GM19043 (cell line): ENCODE measurements around the gene NRIP2.

ENCODE experiments used
- ATAC-seq: cut with Tn5 transposase; IDR thresholded peaks from one replicate; pipeline ENCODE4 v1.9.1; 2021; ENCODE audit warnings: low read depth; ENCODE audit not compliant: unreplicated experiment

The NRIP2 gene

DNA sequence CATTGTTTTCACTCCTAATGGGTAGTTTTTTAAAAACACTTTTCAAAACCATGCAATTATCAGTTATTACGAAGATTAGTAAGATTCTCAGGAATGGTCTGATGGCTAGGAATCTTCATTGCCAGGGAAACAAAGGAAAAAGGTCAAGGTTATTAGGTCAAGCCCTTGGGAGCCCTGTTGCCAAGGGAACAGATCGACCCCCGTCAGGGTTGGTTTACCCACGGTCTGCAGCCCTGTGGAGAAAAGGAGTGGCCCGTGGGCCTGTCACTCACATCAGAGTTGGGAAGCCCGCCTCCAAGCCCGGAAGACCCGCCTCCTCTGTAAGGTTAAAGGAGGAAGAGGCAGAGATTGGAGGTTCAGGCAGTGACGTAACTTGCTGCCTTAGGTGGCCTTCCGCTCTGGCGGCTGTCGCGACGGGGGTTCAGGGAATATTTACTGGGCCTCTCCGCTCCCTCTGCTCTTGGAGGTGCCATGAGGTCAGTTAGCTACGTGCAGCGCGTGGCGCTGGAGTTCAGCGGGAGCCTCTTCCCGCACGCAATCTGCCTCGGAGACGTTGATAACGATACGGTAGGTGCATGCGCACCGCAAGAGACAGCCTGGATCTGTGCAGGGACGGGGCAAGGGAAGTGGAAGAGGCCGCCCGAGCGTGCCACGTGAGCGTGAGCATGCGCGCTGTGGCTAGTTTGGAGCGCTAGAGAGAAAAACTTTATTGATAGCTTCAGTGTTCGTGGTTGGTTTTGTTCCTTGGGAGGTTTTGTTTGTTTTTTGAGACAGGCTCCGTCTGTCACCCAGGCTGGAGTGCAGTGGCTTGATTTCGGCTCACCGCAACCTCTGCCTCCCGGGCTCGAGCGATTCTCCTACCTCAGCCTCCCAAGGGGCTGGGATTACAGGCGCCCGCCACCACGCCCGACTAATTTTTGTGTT lies 22.3 kb downstream of the NRIP2 start, which contains the start of gene ITFG2:
Gene ITFG2, plus strand, starts transcription at position 379 of the 924 bp plus-strand sequence. Its CDS starts 93 bp downstream, at position 472.
- peak; percentile 94 for ATAC-seq

DNA sequence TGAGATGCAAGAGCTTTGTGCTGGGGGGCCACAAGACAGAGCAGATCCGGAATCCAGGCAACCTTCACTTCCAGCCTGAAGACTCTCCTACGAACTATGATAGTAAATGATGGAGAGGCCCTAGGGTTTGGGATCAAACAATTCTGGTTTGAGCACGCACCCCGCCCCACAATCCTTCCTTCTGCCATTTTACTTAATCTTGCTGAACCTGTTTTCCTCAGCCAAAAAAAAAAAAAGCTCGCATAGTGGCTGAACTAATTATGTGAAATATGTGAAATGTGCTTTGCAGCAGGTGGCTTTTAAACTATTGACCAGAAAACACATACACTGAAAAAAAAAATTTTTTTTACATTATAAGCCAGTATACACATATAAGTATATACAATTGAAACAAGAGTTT lies 23.0 kb downstream of the NRIP2 start:
- ATAC-seq = no peak

GRCh38 chr12:2806700-2807099 lies 28.1 kb downstream of the NRIP2 start:
- no peak for ATAC-seq

DNA sequence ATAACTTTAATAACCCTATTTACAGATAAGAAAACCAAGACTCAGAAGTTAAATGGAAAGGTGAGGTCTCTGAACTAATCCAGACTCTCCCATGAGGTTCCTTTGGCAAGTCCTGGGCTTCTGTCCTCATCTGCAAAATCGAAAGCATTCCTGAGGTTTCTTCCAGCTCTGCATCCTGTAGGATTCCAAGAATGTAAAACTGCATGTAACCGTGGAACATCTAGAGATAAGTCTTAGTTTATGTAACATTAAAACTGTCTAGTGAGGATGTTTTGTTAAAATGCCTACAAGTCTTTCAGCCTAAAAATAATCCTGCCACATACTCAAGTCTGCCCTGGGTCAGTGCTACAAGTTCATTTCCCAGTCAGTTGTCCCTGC lies 29.7 kb downstream of the NRIP2 start:
- no peak for ATAC-seq

GRCh38 chr12:2804393-2805142 lies 30.3 kb downstream of the NRIP2 start:
- ATAC-seq = no peak

DNA sequence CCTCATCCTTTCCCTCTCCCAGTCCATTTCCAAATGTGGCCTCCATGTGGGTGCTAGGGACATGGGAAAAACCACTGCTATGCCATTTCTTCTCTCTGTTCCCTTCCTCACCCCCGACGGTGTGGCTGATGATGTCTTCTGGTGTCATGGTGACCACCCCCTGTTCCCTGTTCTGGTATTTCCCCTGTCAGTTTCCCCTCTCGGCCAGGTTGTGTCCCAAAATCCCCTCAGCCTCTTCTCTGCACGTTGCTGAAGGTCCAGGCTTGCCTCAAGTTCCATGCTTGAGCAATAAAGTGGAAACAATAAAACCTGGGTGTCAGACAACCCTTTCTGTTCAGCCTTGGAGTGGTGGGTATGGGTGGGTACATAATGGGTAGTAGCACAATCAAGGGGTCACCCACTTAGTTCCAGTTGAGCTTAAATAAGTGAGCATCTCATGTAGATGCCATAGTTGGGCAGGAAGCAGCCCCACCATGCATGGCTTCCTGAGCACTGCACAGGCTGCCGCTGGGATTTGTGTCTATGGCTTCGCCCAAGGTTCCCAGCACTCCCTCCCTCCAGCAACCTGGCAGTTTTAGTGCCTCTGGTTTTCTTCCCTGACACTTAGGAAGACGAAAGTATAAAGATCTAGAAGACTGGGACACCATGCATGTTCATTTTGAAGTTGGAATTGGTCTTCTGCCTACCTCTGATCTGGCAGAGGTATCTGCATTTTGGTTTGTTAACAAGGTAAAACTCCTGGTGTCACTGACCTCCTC lies 31.0 kb downstream of the NRIP2 start:
- no peak for ATAC-seq

- ATAC-seq = no peak
These were observed 33.6 kb downstream of the NRIP2 start for GRCh38 chr12:2801044-2801783.

GRCh38 chr12:2800046-2800570 lies 34.7 kb downstream of the NRIP2 start:
- ATAC-seq = no peak

DNA sequence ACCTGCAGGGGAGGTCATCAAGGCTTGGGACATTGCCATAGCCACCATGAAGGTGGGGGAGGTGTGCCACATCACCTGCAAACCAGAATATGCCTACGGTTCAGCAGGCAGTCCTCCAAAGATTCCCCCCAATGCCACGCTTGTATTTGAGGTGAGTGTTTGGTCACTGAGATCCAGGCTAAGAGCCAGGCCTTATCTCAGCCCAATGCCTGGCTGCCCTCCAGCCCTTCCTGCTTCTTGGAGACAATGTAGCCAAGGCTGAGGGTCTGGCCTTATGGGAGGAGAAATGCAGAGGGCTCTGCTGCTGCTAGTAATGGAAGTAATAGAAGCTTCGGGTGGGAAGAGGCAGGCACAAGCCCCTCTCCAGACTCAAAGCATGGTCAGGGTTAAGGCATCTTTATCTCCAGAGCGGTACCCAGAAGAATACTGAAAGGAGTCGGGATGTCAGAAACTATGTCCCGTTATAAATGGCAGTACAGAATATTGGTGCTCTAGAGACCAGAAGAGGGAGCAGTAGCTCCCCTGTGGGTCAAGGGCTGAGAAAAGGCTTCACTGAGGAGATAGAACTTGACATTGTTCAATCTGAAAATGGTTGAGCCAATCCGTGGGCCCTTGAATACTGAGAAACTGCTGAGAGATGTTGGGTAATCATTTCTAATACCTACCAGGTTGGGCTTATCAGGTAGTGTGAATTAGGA lies 37.0 kb downstream of the NRIP2 start:
- ATAC-seq = no peak

- ATAC-seq = no peak
These were observed 38.6 kb downstream of the NRIP2 start for GRCh38 chr12:2796187-2796666.

DNA sequence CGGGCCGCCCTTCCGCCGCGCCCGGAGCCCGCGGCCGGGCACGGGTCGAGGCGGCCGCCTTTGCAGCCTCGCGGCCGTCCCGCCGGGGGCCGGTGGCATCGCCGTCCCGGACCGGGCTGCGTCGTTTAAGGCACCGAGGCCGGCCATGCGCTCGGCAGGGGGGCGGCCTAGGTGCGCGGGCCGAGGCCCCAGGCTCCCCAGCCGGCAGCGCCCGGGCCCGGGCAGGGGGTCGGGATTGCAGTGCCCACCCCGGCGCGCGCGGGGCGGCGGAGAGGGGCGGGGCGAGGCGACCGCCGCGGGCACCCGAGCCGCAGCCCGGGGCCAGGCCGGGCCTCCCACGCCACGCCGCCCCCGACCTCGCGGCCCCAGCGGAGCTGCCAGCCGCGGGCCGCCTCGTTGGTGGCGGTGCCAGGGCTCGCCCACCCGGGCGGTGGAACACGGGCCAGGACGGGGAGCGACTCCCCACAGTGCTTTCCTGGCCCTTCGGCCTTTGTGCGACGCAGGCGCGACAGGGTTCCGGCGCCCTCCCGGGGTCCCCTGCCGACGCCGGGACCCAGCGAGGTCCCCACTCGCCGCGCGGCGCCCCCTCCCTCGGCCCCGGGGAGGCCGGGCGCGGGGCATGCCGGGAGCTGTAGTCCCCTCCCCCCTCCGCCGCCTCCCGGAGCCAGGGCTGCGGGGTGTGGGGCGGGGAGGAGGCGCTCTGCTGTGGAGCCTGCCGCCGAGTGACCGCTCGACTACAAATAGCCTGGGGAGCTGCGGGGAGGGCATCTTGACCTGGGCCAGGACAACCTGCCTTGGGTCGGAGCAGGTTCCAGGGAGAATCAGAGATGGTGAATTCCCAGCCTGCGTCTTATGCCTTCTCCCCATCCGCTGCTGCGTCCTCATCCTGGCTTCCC lies 39.3 kb downstream of the NRIP2 start:
- ATAC-seq = peak; percentile 68

GRCh38 chr12:2794736-2795289 lies 40.0 kb downstream of the NRIP2 start, which contains the start of gene FKBP4:
Gene FKBP4 (plus strand): TSS chr12:2794970. CDS start chr12:2795140, 170 bp downstream.
- peak; percentile 71 for ATAC-seq

GRCh38 chr12:2794191-2794735 lies 40.6 kb downstream of the NRIP2 start:
- ATAC-seq = peak; percentile 4

GRCh38 chr12:2793561-2793960 lies 41.3 kb downstream of the NRIP2 start:
- no peak for ATAC-seq

GRCh38 chr12:2792671-2793500 lies 41.9 kb downstream of the NRIP2 start:
- ATAC-seq = no peak

DNA sequence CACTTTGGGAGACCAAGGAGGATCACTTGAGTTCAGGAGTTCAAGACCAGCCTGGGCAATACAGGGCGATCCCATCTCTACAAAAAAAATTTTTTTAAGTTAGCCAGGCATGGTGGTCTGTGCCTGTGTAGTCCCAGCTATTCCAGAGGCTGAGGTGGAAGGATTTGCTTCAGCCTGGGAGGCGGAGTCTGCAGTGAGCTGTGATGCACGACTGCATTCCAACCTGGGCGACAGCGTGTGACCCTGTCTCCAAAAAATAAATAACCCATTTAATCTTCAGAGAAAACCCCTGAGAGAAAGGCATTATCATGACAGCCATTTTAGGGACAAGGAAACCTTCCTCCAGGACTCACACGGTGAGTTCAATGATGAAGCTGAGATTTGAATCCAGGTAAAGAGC lies 43.7 kb downstream of the NRIP2 start:
- no peak for ATAC-seq

GRCh38 chr12:2785017-2785416 lies 49.8 kb downstream of the NRIP2 start:
- no peak for ATAC-seq
